ENCODE data around the gene ZDHHC14.

GRCh38 chr6:157514659-157515496, 133.9 kb downstream of the ZDHHC14 start:
- no peak for TF ChIP-seq CTCF (IDR thresholded peaks at IDR 0.05)
- TF ChIP-seq POLR2A (IDR thresholded peaks at IDR 0.05) = no peak
